ENCODE measurements around the gene GPR15LG.
"Not testable (repeated sequence)": the region's sequence is repeated elsewhere in the genome, so short reads cannot be mapped to it uniquely, and the experiment has no call there.

Gene GPR15LG

GRCh38 chr10:84173501-84173929 is at the start of gene GPR15LG:
TSS of gene GPR15LG (plus strand) at chr10:84173801. CDS start at chr10:84173852, 51 bp downstream.
- no peak for DNase-seq (ENCODE audit: low spot score)

- not testable (repeated sequence) for DNase-seq (ENCODE audit: low spot score)
These were observed 47.5 kb upstream of the GPR15LG start for GRCh38 chr10:84125910-84126784.

GRCh38 chr10:84126785-84127167 is 46.8 kb upstream of the GPR15LG start:
- DNase-seq (ENCODE audit: low spot score), result no peak

- DNase-seq (ENCODE audit: low spot score), result no peak
These were observed 37.8 kb upstream of the GPR15LG start for GRCh38 chr10:84135836-84136235.

GRCh38 chr10:84137811-84138210 is 35.8 kb upstream of the GPR15LG start:
- DNase-seq (ENCODE audit: low spot score), result no peak

- peak; percentile 14 for DNase-seq (ENCODE audit: low spot score)
These were observed 35.0 kb upstream of the GPR15LG start for GRCh38 chr10:84138478-84139125.

- peak; percentile 87 for DNase-seq (ENCODE audit: low spot score)
These were observed 34.2 kb upstream of the GPR15LG start, which contains the start of gene GHITM for GRCh38 chr10:84139126-84140035. TSS of gene GHITM (plus strand) at chr10:84139509. CDS start at chr10:84141501, 1,992 bp downstream.

- DNase-seq (ENCODE audit: low spot score), result peak; percentile 18
These were observed 33.6 kb upstream of the GPR15LG start for GRCh38 chr10:84140036-84140379.

- no peak for DNase-seq (ENCODE audit: low spot score)
These were observed 26.3 kb upstream of the GPR15LG start for GRCh38 chr10:84147347-84147746.

- peak; percentile 16 for DNase-seq (ENCODE audit: low spot score)
These were observed 25.5 kb upstream of the GPR15LG start for GRCh38 chr10:84148006-84148597.

- no peak for DNase-seq (ENCODE audit: low spot score)
These were observed 23.7 kb upstream of the GPR15LG start for GRCh38 chr10:84149854-84150253.

- DNase-seq (ENCODE audit: low spot score), result no peak
These were observed 20.8 kb upstream of the GPR15LG start for GRCh38 chr10:84152769-84153168.

- DNase-seq (ENCODE audit: low spot score), result no peak
These were observed 18.1 kb upstream of the GPR15LG start for GRCh38 chr10:84155521-84155920.

- no peak for DNase-seq (ENCODE audit: low spot score)
These were observed 17.6 kb upstream of the GPR15LG start for GRCh38 chr10:84156009-84156408.

- DNase-seq (ENCODE audit: low spot score), result no peak
These were observed 16.8 kb upstream of the GPR15LG start for GRCh38 chr10:84156768-84157167.

GRCh38 chr10:84158061-84158460 is 15.5 kb upstream of the GPR15LG start:
- DNase-seq (ENCODE audit: low spot score), result no peak

GRCh38 chr10:84158550-84158949 is 15.1 kb upstream of the GPR15LG start:
- no peak for DNase-seq (ENCODE audit: low spot score)

- DNase-seq (ENCODE audit: low spot score), result no peak
These were observed 14.4 kb upstream of the GPR15LG start for GRCh38 chr10:84159076-84159685.

GRCh38 chr10:84160663-84161362 is 12.8 kb upstream of the GPR15LG start:
- no peak for DNase-seq (ENCODE audit: low spot score)

- no peak for DNase-seq (ENCODE audit: low spot score)
These were observed 9.6 kb upstream of the GPR15LG start for GRCh38 chr10:84163996-84164395.

GRCh38 chr10:84164442-84164841 is 9.2 kb upstream of the GPR15LG start:
- DNase-seq (ENCODE audit: low spot score), result no peak
